ENCODE data around the gene OR6N2. TPM values are rescaled to one million over a fixed set of nuclear protein-coding genes. Genes with fewer than 3 reads are reported as not detected.

Gene OR6N2
- total and polyA plus RNA-seq, 2 of the 13 experiments (the other 11 are each of a cell fraction or from before 2014, with no cell fraction given) = not detected

DNA sequence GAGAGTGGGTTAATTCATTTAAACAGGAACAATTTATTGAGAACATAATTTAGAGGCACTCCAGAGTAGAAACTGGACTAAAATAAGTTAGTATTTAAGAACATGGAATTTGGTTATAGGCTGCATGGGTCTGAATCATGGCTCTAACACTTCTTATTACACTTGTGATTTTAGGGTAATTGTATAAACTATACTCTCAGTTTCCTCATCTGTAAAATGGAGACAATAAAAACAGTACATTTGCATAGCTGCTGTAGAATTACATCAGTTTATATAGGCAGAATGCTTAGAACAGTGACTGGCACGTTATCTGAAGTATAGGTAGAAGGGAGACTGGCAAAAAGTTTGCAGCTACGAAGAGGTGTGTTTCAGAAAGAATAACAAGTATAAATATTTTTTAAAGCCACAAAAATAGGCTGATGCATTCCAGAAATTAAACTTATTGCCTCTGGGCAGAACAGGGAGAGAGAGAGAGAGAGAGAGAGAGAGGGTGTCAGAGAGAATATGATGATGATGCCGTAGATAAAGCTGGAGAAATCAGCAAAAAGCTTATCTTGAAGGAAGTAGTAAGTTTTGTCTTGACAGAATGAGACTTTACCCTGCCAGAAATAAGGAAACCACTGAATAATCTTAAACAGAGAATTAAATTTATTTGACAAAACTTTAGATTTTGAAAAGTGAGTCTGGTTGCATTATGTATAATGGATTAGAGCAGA is 52.3 kb downstream of the OR6N2 start:
- no peak overlapping the region for H3K4me3 ChIP-seq (replicated peaks in 1 of 3; ENCODE audit: insufficient read depth in 1 of 3, low read depth in 2 of 3, low read length in 3 of 3)
- FAIRE-seq (no peak), ATAC-seq (no peak), DNase-seq (ENCODE audit: low spot score) (no peak)
- no peak overlapping the region for H3K9ac ChIP-seq (ENCODE audit: insufficient read depth, low read depth, low read length)
- H3K36me3 ChIP-seq (replicated peaks in 1 of 2; ENCODE audit: control insufficient read depth in 1 of 2, insufficient read depth in 2 of 2, low read length in 2 of 2) = no peaks in the 10 kb centered on the region
- no peak overlapping the region for H3K27ac ChIP-seq (ENCODE audit: extremely low read length, insufficient read depth, low read length)
- H3K4me2 ChIP-seq (ENCODE audit: low read depth, low read length) = no peak overlapping the region
- 1% methylated on average over 3 of the region's 3 CpGs for WGBS (ENCODE audit: low lambda C conversion rate)
- no TSS peak for BruUV-seq (replicated peaks)
- intact Hi-C loops (cut with micrococcal nuclease; ENCODE audit: unreplicated experiment) (no loop called here), in situ Hi-C loops (cut with HindIII; ENCODE audit: extremely low pct_ligation_motif_present, low pct_unique_long_range_greater_than_20kb) (no loop called here)
- H3K4me1 ChIP-seq (ENCODE audit: insufficient read depth, low read length) = no peaks in the 10 kb centered on the region
- H4K20me1 ChIP-seq (ENCODE audit: insufficient read depth, low read length) = no peaks in the 10 kb centered on the region
- TF ChIP-seq ZNF737 (CRISPR knock-in tag; IDR thresholded peaks at IDR 0.05; ENCODE audit: borderline replicate concordance) (no peak), HBP1 (CRISPR knock-in tag; IDR thresholded peaks at IDR 0.05; ENCODE audit: low read depth) (no peak), STAG1 (CRISPR knock-in tag; IDR thresholded peaks at IDR 0.05) (no peak), PCBP1 (IDR thresholded peaks at IDR 0.05; ENCODE audit: borderline replicate concordance, low read depth, low read length) (no peak), SMARCC2 (IDR thresholded peaks at IDR 0.05) (no peak)
- no peaks in the 10 kb centered on the region for H3K79me2 ChIP-seq (ENCODE audit: insufficient read depth, low read length)
- H3K9me3 ChIP-seq (ENCODE audit: low read length) = no peaks in the 10 kb centered on the region
- ChIA-PET POLR2A (no interaction called here), CTCF (ENCODE audit: low intra/inter-chr PET ratio, low total read pairs) (no interaction called here)
- H2AFZ ChIP-seq (ENCODE audit: low read length) = no peak overlapping the region
- H3K27me3 ChIP-seq (ENCODE audit: control insufficient read depth in 1 of 2, insufficient read depth in 2 of 2, low read length in 2 of 2) = no peaks in the 10 kb centered on the region

GRCh38 chr1:158724442-158724841 is 56.6 kb downstream of the OR6N2 start:
- Histone ChIP-seq H4K20me1 (ENCODE audit: insufficient read depth, low read length) (no peaks in the 10 kb centered on the region), H3K27me3 (ENCODE audit: control insufficient read depth in 1 of 2, insufficient read depth in 2 of 2, low read length in 2 of 2) (no peaks in the 10 kb centered on the region), H3K4me1 (ENCODE audit: insufficient read depth, low read length) (no peaks in the 10 kb centered on the region), H3K9me3 (ENCODE audit: low read length) (no peaks in the 10 kb centered on the region), H3K79me2 (ENCODE audit: insufficient read depth, low read length) (no peaks in the 10 kb centered on the region), H3K36me3 (replicated peaks in 1 of 2; ENCODE audit: control insufficient read depth in 1 of 2, insufficient read depth in 2 of 2, low read length in 2 of 2) (no peaks in the 10 kb centered on the region), H2AFZ (ENCODE audit: low read length) (no peak overlapping the region), H3K9ac (ENCODE audit: insufficient read depth, low read depth, low read length) (no peak overlapping the region), H3K4me3 (replicated peaks in 1 of 3; ENCODE audit: insufficient read depth in 1 of 3, low read depth in 2 of 3, low read length in 3 of 3) (no peak overlapping the region), H3K27ac (ENCODE audit: extremely low read length, insufficient read depth, low read length) (no peak overlapping the region), H3K4me2 (ENCODE audit: low read depth, low read length) (no peak overlapping the region)
- no peak for ATAC-seq
- POLR2A ChIA-PET = no interaction called here
- 19% methylated on average over 5 of the region's 5 CpGs for WGBS (ENCODE audit: low lambda C conversion rate)
- BruUV-seq (replicated peaks) = no TSS peak
- in situ Hi-C loops (cut with HindIII; ENCODE audit: extremely low pct_ligation_motif_present, low pct_unique_long_range_greater_than_20kb) (no loop called here), intact Hi-C loops (cut with micrococcal nuclease; ENCODE audit: unreplicated experiment) (no loop called here)
- CTCF ChIA-PET (ENCODE audit: low intra/inter-chr PET ratio, low total read pairs) = no interaction called here
- FAIRE-seq = no peak
- no peak for DNase-seq (ENCODE audit: low spot score)
- TF ChIP-seq ZNF709 (CRISPR knock-in tag; IDR thresholded peaks at IDR 0.05) = no peak
- no peak for TF ChIP-seq DNMT3B (CRISPR knock-in tag; conservative IDR thresholded peaks at IDR 0.05)

Small RNA genes within 50 kb of the gene (small RNA-seq; reads per million reads assigned to genes)
- 0 reads per million in 3 experiments for gene OR2AQ1P (ENCODE audit: insufficient read depth in 2 of 3, insufficient read length in 3 of 3, low read depth in 2 of 3, low replicate concordance in 1 of 3)

Other genes starting within 250 kb of the OR6N2 start
- gene OR6Y1, start 226.8 kb downstream of the OR6N2 start, total RNA-seq (2016; rRNA removed; fragmentation: Illumina TruSeq; extraction: Trizol) = not detected in 2 replicates
- gene OR6Y1, start 226.8 kb downstream of the OR6N2 start, polyA plus RNA-seq (2011; rRNA removed) = not detected in 2 replicates
- gene OR6P1, start 210.6 kb downstream of the OR6N2 start, total RNA-seq (2016; rRNA removed; fragmentation: Illumina TruSeq; extraction: Trizol) = not detected in 2 replicates
- gene OR6P1, start 210.6 kb downstream of the OR6N2 start, polyA plus RNA-seq (2011; rRNA removed) = not detected in 2 replicates
- not detected in 2 replicates for gene OR10X1, start 201.3 kb downstream of the OR6N2 start, total RNA-seq (2016; rRNA removed; fragmentation: Illumina TruSeq; extraction: Trizol)
- gene OR10X1, start 201.3 kb downstream of the OR6N2 start, polyA plus RNA-seq (2011; rRNA removed) = not detected in 2 replicates
- gene OR10Z1, start 175.9 kb downstream of the OR6N2 start, total RNA-seq (2016; rRNA removed; fragmentation: Illumina TruSeq; extraction: Trizol) = not detected in 2 replicates
- not detected in 2 replicates for gene OR10Z1, start 175.9 kb downstream of the OR6N2 start, polyA plus RNA-seq (2011; rRNA removed)
- not detected in 2 replicates for gene SPTA1, start 94.5 kb downstream of the OR6N2 start, total RNA-seq (2016; rRNA removed; fragmentation: Illumina TruSeq; extraction: Trizol)
- not detected in 2 replicates for gene SPTA1, start 94.5 kb downstream of the OR6N2 start, polyA plus RNA-seq (2011; rRNA removed)
- not detected in 2 replicates for gene OR6K2, start 80.6 kb downstream of the OR6N2 start, total RNA-seq (2016; rRNA removed; fragmentation: Illumina TruSeq; extraction: Trizol)
- gene OR6K2, start 80.6 kb downstream of the OR6N2 start, polyA plus RNA-seq (2011; rRNA removed) = not detected in 2 replicates
- gene OR6K3, start 60.5 kb downstream of the OR6N2 start, total RNA-seq (2016; rRNA removed; fragmentation: Illumina TruSeq; extraction: Trizol) = not detected in 2 replicates
- gene OR6K3, start 60.5 kb downstream of the OR6N2 start, polyA plus RNA-seq (2011; rRNA removed) = not detected in 2 replicates
- not detected in 2 replicates for gene OR6K6, start 26.5 kb downstream of the OR6N2 start, total RNA-seq (2016; rRNA removed; fragmentation: Illumina TruSeq; extraction: Trizol)
- gene OR6K6, start 26.5 kb downstream of the OR6N2 start, polyA plus RNA-seq (2011; rRNA removed) = not detected in 2 replicates
- not detected in 2 replicates for gene OR6N1, start 9.0 kb downstream of the OR6N2 start, total RNA-seq (2016; rRNA removed; fragmentation: Illumina TruSeq; extraction: Trizol)
- gene OR6N1, start 9.0 kb downstream of the OR6N2 start, polyA plus RNA-seq (2011; rRNA removed) = not detected in 2 replicates
- not detected in 2 replicates for gene MNDA, start 50.1 kb upstream of the OR6N2 start, total RNA-seq (2016; rRNA removed; fragmentation: Illumina TruSeq; extraction: Trizol)
- gene MNDA, start 50.1 kb upstream of the OR6N2 start, polyA plus RNA-seq (2011; rRNA removed) = not detected in 2 replicates
- gene PYHIN1, start 150.3 kb upstream of the OR6N2 start, total RNA-seq (2016; rRNA removed; fragmentation: Illumina TruSeq; extraction: Trizol) = not detected in 2 replicates
- not detected in 2 replicates for gene PYHIN1, start 150.3 kb upstream of the OR6N2 start, polyA plus RNA-seq (2011; rRNA removed)
- gene IFI16, start 228.7 kb upstream of the OR6N2 start, total RNA-seq (2016; rRNA removed; fragmentation: Illumina TruSeq; extraction: Trizol) = not detected in 2 replicates
- gene IFI16, start 228.7 kb upstream of the OR6N2 start, polyA plus RNA-seq (2011; rRNA removed) = 0.04 TPM in 1 of 2 replicates, not detected in the other

Measured in HepG2 (cell line).